CD4-positive, alpha-beta T cell treated with Interleukin-1 beta for 1 hour (primary cell): ENCODE results near the gene NRP2.

Source experiments
- DNase-seq, 2 donors: peaks; one replicate each; pipeline ENCODE4 v3.0.0-alpha.2; 2020 to 2022

The NRP2 gene

DNA sequence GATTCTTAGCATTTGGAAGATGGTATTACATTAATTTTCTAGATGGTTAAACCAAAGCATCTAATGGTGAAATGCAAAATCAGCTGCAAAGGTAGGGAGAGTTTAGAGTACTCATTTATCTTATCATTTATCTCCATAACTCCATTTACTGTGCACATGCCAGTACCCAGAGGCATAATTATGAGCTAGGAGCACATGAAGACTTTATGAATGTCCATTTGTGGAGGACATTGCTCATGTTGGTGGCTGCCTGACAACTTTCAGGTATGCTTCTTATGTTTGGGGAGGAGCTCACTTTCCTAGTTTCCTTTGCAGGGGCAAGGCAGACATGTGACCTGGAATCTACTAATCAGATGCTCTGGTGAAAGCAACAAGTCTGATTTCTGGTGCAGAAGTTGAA lies 134.0 kb downstream of the NRP2 start:
- DNase-seq = no peak

DNA sequence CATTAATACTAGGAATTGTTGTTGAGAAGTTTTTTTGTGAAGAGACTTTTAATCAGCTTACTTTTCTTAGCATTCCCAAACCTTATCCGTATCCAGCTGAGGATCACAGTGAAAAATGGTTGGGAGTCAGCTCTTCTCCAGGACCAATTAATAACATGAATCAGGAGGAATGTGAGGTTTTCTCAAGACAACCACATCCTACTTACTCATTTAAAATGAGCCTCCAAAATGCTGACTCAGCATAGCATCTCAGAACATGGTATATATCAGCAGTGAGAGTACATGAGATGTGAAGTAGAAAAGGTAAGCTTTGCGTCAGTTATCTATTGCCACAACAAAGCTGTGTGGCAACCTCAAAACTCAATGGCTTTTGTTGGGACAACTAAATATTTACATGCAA lies 140.3 kb downstream of the NRP2 start:
- no peak for DNase-seq

DNA sequence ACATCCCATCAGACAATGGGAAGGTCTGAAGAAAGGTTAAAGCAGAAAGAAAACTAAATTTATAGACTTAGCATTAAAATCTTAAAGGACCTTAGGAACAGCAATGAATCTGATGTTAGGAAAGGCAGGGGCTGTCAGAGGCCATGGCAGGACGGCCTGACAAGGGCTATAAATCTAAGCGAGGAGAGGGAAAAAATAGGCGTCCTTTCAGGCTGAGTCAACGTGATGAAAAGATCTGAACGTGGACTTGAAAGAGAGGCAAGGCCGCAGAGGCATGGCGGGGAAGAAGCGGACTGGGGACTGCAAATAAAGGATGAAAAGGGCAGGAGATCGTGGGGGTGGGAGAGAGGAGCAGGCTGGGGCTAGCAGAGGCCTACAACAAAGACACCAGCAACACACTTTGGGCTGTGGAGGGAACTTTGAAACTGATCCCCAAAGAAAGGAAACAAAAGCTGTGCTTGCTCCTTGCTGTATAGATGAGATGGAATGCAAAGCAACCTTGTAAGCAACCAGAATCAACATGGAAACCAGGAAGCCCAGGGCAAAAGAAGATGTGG lies 145.6 kb downstream of the NRP2 start:
- DNase-seq = no peak

DNA sequence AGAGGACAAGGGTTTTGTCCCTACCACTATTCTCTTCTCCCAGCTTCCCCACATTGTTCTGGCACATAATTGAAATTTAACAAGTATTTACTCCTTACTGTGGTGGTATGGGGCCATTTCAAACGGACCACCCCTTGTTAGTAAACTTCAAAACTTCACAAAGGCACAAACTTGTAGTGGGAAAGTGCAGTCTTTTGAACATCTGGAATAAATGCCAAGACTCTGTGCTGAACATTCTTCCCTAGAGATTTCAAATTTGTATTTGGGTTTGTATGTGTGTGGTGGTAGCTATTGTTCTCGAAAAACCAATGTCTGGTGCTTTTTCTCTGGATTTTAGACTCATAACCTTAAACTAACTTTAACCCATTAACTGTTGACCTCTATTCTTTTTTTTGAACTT lies 151.6 kb downstream of the NRP2 start:
- DNase-seq = no peak

DNA sequence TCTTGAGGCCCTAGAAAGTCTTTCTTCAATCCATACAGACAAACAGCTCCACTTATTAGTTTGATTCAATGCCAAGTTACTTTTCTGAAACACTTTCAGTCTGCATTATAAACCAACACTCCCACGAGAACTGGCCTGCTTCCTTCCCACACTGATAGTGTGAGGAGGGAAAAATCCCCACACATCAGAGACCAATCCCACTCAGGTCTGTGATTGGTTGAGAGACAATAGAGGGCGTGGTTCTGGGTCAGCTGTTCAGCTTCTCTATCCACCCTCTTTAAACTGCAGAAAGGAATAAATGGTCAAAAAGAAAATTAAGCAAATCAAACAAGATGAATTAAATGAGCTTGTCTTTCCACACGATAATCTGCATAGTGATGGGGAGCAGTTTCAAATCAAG lies 152.5 kb downstream of the NRP2 start:
- DNase-seq = no peak

DNA sequence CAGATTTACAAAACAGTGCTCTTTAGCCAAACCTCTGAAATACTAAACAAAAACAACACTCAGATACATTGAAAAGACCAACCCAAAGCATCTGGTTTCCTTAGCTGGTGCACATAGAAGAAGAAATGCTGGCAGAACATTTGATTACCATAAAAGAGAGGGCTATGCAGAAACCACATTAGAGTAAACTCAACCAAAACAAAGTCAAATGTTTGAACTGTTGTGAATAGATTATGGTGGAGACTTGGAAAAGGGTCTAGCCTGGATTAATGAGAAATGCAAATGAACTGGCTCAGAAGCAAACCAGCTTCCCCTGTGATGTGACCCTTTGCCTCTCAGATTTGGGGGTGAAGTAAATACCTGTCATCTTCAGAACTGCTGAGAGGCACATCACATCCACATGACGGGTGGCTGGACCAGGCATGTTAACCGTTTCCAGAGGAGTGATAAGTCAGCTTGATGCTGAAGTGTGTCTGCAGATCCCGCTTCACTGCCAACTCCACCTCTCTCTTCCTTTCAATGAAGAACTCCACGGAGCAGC lies 153.0 kb downstream of the NRP2 start:
- DNase-seq = no peak

DNA sequence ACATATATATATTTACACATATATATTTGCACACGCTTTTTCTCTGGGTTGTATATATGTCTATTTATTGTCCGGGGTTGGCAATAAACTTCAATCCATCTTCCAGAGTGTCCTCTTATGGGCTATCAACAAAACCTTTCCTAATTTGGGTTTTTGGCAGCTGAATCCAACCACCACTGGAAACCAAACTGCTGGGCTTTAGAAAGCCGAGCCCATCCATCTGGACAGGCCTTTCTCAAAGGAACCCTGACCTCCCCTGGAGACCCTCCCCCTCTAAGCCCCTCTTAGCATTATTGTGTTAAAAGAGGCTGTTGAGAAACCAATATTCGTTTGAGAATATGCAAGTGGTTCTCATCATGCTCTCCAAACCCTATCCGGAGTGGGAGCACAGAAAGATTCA lies 153.6 kb downstream of the NRP2 start:
- DNase-seq = no peak

DNA sequence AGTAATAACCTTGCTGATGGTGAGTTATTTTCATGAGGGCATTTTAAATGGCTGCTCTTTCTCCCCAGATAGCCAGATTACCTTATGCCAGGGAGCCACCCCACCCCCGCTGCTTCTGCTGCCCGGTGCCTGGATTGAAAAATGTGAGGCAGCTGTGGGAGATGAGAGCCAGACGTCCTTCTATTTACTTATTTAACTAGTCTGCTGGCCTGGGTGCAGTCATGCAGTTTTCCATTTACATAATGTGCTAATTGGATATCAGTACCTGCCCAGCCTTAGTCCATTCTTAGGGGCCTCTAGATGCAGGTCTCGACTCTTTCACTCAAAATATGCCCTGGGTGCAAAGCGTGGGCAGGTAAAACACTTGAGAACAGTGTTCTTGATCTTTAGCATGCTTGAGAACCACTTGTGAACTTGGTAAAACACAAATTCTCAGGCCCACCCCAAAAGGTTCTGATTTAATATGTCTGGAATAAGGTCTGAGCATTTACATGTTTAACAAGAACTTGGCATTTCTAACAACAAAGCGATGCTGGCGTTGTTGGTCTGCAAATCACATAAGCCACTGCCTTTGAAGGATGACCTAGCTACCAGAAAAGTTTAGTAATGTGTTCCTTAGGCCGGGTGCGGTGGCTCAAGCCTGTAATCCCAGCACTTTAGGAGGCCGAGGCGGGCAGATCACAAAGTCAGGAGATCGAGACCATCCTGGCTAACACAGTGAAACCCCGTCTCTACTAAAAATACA lies 154.3 kb downstream of the NRP2 start:
- no peak for DNase-seq

DNA sequence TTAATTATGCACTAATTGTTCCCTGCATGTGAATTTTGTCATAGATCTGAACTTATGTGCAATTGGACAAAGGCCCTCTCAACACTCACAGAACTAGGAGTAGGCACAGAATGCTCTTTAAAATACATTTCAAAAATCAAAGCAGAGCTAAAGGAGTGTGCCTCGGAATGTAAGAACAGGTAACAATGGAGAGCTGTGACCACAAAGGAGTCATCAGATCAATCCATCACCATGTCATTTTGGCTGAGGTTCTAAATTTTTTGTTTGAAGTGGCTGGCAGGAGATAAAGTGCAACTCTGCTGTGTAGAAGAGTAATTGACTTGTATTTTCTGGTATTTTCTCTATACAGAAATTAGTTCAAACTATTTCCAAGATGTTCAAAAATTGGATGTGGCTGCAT lies 155.4 kb downstream of the NRP2 start:
- DNase-seq = no peak

DNA sequence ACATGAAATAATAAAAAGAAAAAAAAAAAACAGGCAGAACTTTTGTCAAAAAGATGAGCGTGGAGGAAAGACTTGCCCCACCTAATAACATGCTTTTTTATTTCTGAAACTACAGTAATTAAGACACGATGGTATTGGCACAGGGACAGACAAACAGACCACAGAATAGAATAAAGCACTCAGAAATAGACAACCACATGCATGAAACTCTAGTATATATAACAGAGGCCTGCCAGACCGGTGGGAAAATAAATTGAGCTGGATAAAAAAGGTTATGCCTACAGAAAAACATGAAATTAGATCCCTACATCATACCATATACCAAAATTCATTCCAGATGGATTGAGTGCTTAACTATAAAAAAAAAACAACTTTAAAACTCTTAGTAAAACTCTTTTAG lies 163.1 kb downstream of the NRP2 start:
- no peak for DNase-seq
